CD4-positive, alpha-beta memory T cell (primary cell): ENCODE data around the gene PPM1F. TPM values are rescaled to one million over a fixed set of nuclear protein-coding genes. Genes with fewer than 3 reads are reported as not detected.
A peak's percentile ranks its signal among the peaks of the same experiment; 100 is the strongest.

Source experiments
- CTCF ChIA-PET: fragments of 350-600 bp; sonication (Branson Sonifier 250); formaldehyde crosslinking; loops from one replicate; lab custom pipeline; 2021; ENCODE audit warnings: inconsistent platforms; ENCODE audit not compliant: partially characterized antibody; lab: Charles Lee
- POLR2A ChIA-PET: fragments of 350-600 bp; sonication (Branson Sonifier 250); formaldehyde crosslinking; loops from one replicate; lab custom pipeline; 2021; ENCODE audit not compliant: partially characterized antibody; lab: Charles Lee
- DNase-seq, 5 donors: peaks; one replicate each; pipeline versions ENCODE4 v3.0.0 to v3.0.0-alpha.2; 2020 to 2022; ENCODE audit warnings: mixed read lengths in 1 of 5
- H3K27ac ChIP-seq: one replicate; pipeline ENCODE4 v1.7.0; 2013; ENCODE audit warnings: low read depth, low read length
- H3K27me3 ChIP-seq: 2 replicates; pipeline ENCODE4 v1.7.0; 2013; ENCODE audit warnings: mild to moderate bottlenecking, low read length, moderate library complexity; ENCODE audit not compliant: insufficient read depth
- H3K36me3 ChIP-seq: 2 replicates; pipeline ENCODE4 v1.7.0; 2013; ENCODE audit warnings: mild to moderate bottlenecking, low read length, moderate library complexity; ENCODE audit not compliant: insufficient read depth
- H3K4me1 ChIP-seq: 2 replicates; pipeline ENCODE4 v1.7.0; 2013; ENCODE audit warnings: mild to moderate bottlenecking, low read length, moderate library complexity; ENCODE audit not compliant: insufficient read depth
- H3K4me3 ChIP-seq, 2 donors: one replicate each; pipeline ENCODE4 v1.7.0; 2013; ENCODE audit warnings: low read length in 2 of 2, mild to moderate bottlenecking in 1 of 2
- H3K9me3 ChIP-seq, 2 donors: one replicate each; pipeline ENCODE4 v1.7.0; 2013; ENCODE audit warnings: low read length in 2 of 2, control low read depth in 1 of 2; ENCODE audit not compliant: control insufficient read depth in 1 of 2
- H3K27ac Mint-ChIP-seq, 7 donors: one replicate each; pipeline ENCODE4 v1.8.0; 2020 to 2021; ENCODE audit warnings: mixed read lengths in 7 of 7, mild to moderate bottlenecking in 6 of 7, inconsistent platforms in 3 of 7, moderate library complexity in 3 of 7
- H3K27me3 Mint-ChIP-seq, 2 donors: one replicate each; pipeline ENCODE4 v1.8.0; 2020 to 2021; ENCODE audit warnings: mixed read lengths in 2 of 2
- H3K36me3 Mint-ChIP-seq, 2 donors: one replicate each; pipeline ENCODE4 v1.8.0; 2020 to 2021; ENCODE audit warnings: mixed read lengths in 2 of 2, inconsistent platforms in 1 of 2, mild to moderate bottlenecking in 1 of 2
- H3K4me1 Mint-ChIP-seq, 4 donors: one replicate each; pipeline ENCODE4 v1.8.0; 2020 to 2021; ENCODE audit warnings: mixed read lengths in 4 of 4, mild to moderate bottlenecking in 1 of 4
- H3K4me3 Mint-ChIP-seq, 8 donors: one replicate each; pipeline ENCODE4 v1.8.0; 2020 to 2021; ENCODE audit warnings: mixed read lengths in 8 of 8, mild to moderate bottlenecking in 7 of 8, moderate library complexity in 6 of 8, inconsistent platforms in 3 of 8
- H3K9me3 Mint-ChIP-seq, 8 donors: one replicate each; pipeline ENCODE4 v1.8.0; 2020 to 2021; ENCODE audit warnings: mixed read lengths in 8 of 8, mild to moderate bottlenecking in 5 of 8, inconsistent platforms in 3 of 8, moderate library complexity in 1 of 8
- intact Hi-C: fragments of 100-400 bp; cut with micrococcal nuclease; formaldehyde crosslinking; loops from one replicate; pipeline ENCODE4 v1.15.1; 2023
- polyA plus RNA-seq, 2 donors: library from polyadenylated mRNA; unstranded; fragments of 300-500 nt; fragmentation: Illumina TruSeq; gene quantifications; one replicate each; pipeline ENCODE4 v1.2.3, GENCODE V29; 2021
- total RNA-seq, 2 experiments: library from RNA; stranded (reverse); gene quantifications; one replicate each; pipeline ENCODE4 v1.2.3, GENCODE V29; 2021

Gene PPM1F
- total RNA-seq: 10 to 100 TPM; 23.3 to 25.4 TPM
- polyA plus RNA-seq: 1 to 10 TPM; 5.3 to 7.2 TPM

GRCh38 chr22:21952586-21953571, at the start of gene PPM1F:
Gene PPM1F, minus strand, starts transcription at chr22:21952848. Its CDS starts 6,800 bp downstream, at chr22:21946048.
- Histone ChIP-seq H3K4me1 (peaks cover 24% of the 10 kb centered on the region), H3K27ac (peak within 1 kb of the TSS; percentile 46), H3K4me3 (peak within 1 kb of the TSS; percentile 37 to 70), H3K27me3 (no peaks in the 10 kb centered on the region), H3K9me3 (no peaks in the 10 kb centered on the region), H3K36me3 (no peaks in the 10 kb centered on the region)
- ChIA-PET POLR2A (interaction anchor here (0.8 to 2.1 kb wide), 5 partner anchors 10 to 217 kb away, joined by 3 to 21 read pairs (median 4); partner anchors contain the start of gene TOP3B), CTCF (interaction anchor here (0.8 to 7.1 kb wide), 7 partner anchors 10 to 240 kb away, joined by 3 to 85 read pairs (median 4); no protein-coding TSS in a partner anchor)
- H3K36me3 Mint-ChIP-seq: no peaks in the 10 kb centered on the region
- H3K4me1 Mint-ChIP-seq: peaks cover 8 to 28% (median 11%) of the 10 kb centered on the region in 4 donors
- H3K4me3 Mint-ChIP-seq: peak within 1 kb of the TSS; percentile 82 to 90 (median 85)
- intact Hi-C loops: loop anchor here (2.0 kb wide), 3 partner anchors 14 to 240 kb away; partner anchors contain the start of gene MAPK1
- peak; percentile 80 to 96 (median 91) for DNase-seq
- H3K27ac Mint-ChIP-seq: peak within 1 kb of the TSS; percentile 46 to 86 (median 77)
- H3K9me3 Mint-ChIP-seq: no peaks in the 10 kb centered on the region
- H3K27me3 Mint-ChIP-seq: no peaks in the 10 kb centered on the region

GRCh38 chr22:22001664-22002525, 49.2 kb upstream of the PPM1F start:
- intact Hi-C loops: no loop called here
- Mint-ChIP-seq H3K27ac (peak overlapping the region in 1 of 7 donors; percentile 5), H3K9me3 (no peaks in the 10 kb centered on the region), H3K36me3 (no peaks in the 10 kb centered on the region), H3K27me3 (peaks cover 3 to 5% of the 10 kb centered on the region in 2 donors), H3K4me1 (no peaks in the 10 kb centered on the region), H3K4me3 (no peak overlapping the region)
- no peaks in the 10 kb centered on the region for H3K36me3 ChIP-seq
- no peaks in the 10 kb centered on the region for H3K4me1 ChIP-seq
- no peak overlapping the region for H3K27ac ChIP-seq
- no peaks in the 10 kb centered on the region for H3K9me3 ChIP-seq
- DNase-seq: no peak
- H3K4me3 ChIP-seq: no peak overlapping the region
- POLR2A ChIA-PET: no interaction called here
- H3K27me3 ChIP-seq: no peaks in the 10 kb centered on the region
- CTCF ChIA-PET: interaction anchor here (2.9 kb wide), 1 partner anchor 30 kb away, joined by 12 read pairs; no protein-coding TSS in a partner anchor

- Mint-ChIP-seq H3K36me3 (no peaks in the 10 kb centered on the region), H3K4me3 (no peak overlapping the region), H3K4me1 (no peaks in the 10 kb centered on the region), H3K27ac (no peak overlapping the region), H3K9me3 (no peaks in the 10 kb centered on the region), H3K27me3 (peaks cover 3 to 9% of the 10 kb centered on the region in 2 donors)
- no peaks in the 10 kb centered on the region for H3K4me1 ChIP-seq
- no peaks in the 10 kb centered on the region for H3K27me3 ChIP-seq
- DNase-seq: no peak
- no peaks in the 10 kb centered on the region for H3K36me3 ChIP-seq
- ChIA-PET POLR2A (no interaction called here), CTCF (interaction anchor here (1.2 kb wide), 1 partner anchor 26 kb away, joined by 3 read pairs; no protein-coding TSS in a partner anchor)
- H3K4me3 ChIP-seq: no peak overlapping the region
- H3K9me3 ChIP-seq: no peaks in the 10 kb centered on the region
- no peak overlapping the region for H3K27ac ChIP-seq
- intact Hi-C loops: no loop called here
These were observed 46.1 kb upstream of the PPM1F start for GRCh38 chr22:21998595-21999247.

- Mint-ChIP-seq H3K4me3 (no peak overlapping the region), H3K27ac (no peak overlapping the region), H3K36me3 (no peaks in the 10 kb centered on the region), H3K9me3 (no peaks in the 10 kb centered on the region), H3K4me1 (no peaks in the 10 kb centered on the region), H3K27me3 (peaks cover 3 to 6% of the 10 kb centered on the region in 2 donors)
- H3K4me1 ChIP-seq: no peaks in the 10 kb centered on the region
- ChIA-PET POLR2A (no interaction called here), CTCF (interaction anchor here (1.1 kb wide), 1 partner anchor 25 kb away, joined by 3 read pairs; no protein-coding TSS in a partner anchor)
- H3K27ac ChIP-seq: no peak overlapping the region
- DNase-seq: no peak
- no peak overlapping the region for H3K4me3 ChIP-seq
- H3K27me3 ChIP-seq: no peaks in the 10 kb centered on the region
- H3K36me3 ChIP-seq: no peaks in the 10 kb centered on the region
- H3K9me3 ChIP-seq: no peaks in the 10 kb centered on the region
- intact Hi-C loops: no loop called here
These were observed 43.6 kb upstream of the PPM1F start for GRCh38 chr22:21996175-21996720.

- no peak for DNase-seq
- no peaks in the 10 kb centered on the region for H3K36me3 Mint-ChIP-seq
- H3K4me3 ChIP-seq: no peak overlapping the region
- ChIA-PET CTCF (no interaction called here), POLR2A (no interaction called here)
- no peak overlapping the region for H3K4me3 Mint-ChIP-seq
- no peaks in the 10 kb centered on the region for H3K4me1 ChIP-seq
- no peak overlapping the region for H3K27ac Mint-ChIP-seq
- intact Hi-C loops: no loop called here
- no peaks in the 10 kb centered on the region for H3K27me3 ChIP-seq
- no peaks in the 10 kb centered on the region for H3K4me1 Mint-ChIP-seq
- H3K9me3 ChIP-seq: no peaks in the 10 kb centered on the region
- H3K27ac ChIP-seq: no peak overlapping the region
- no peaks in the 10 kb centered on the region for H3K9me3 Mint-ChIP-seq
- peaks cover 3 to 6% of the 10 kb centered on the region in 2 donors for H3K27me3 Mint-ChIP-seq
- no peaks in the 10 kb centered on the region for H3K36me3 ChIP-seq
These were observed 43.0 kb upstream of the PPM1F start for GRCh38 chr22:21995660-21996059.

GRCh38 chr22:21994881-21995444, 42.3 kb upstream of the PPM1F start:
- Mint-ChIP-seq H3K9me3 (no peaks in the 10 kb centered on the region), H3K36me3 (no peaks in the 10 kb centered on the region), H3K27me3 (peaks cover 5 to 6% of the 10 kb centered on the region in 2 donors), H3K4me1 (no peaks in the 10 kb centered on the region), H3K27ac (no peak overlapping the region), H3K4me3 (no peak overlapping the region)
- Histone ChIP-seq H3K4me3 (no peak overlapping the region), H3K9me3 (no peaks in the 10 kb centered on the region), H3K36me3 (no peaks in the 10 kb centered on the region), H3K27ac (no peak overlapping the region), H3K27me3 (no peaks in the 10 kb centered on the region), H3K4me1 (no peaks in the 10 kb centered on the region)
- DNase-seq: no peak
- ChIA-PET CTCF (no interaction called here), POLR2A (no interaction called here)
- intact Hi-C loops: no loop called here
